Measurements from ENCODE around the gene MYCBP2.

- TF ChIP-seq POLR2AphosphoS5 (IDR thresholded peaks at IDR 0.05; ENCODE audit: low read depth, low read length): no peak
- no peak for TF ChIP-seq CTCF (IDR thresholded peaks at IDR 0.05)
- no peak for TF ChIP-seq TCF12 (IDR thresholded peaks at IDR 0.05)
Measured at GRCh38 chr13:77285098-77285497, 41.8 kb downstream of the MYCBP2 start.
